Parathyroid adenoma (tissue), 2 donors: ENCODE data around the gene ACAD8.
"Not testable (repeated sequence)": the region's sequence is repeated elsewhere in the genome, so short reads cannot be mapped to it uniquely, and the experiment has no call there.

Source experiments
- H2AFZ ChIP-seq: fragments of 300-600 bp; sonication (generic); one replicate; pipeline ENCODE4 v1.7.0; 2017; ENCODE audit warnings: antibody characterized with exemption, mild to moderate bottlenecking
- H3K27ac ChIP-seq: fragments of 300-600 bp; sonication (generic); one replicate; pipeline ENCODE4 v1.7.0; 2017
- H3K27me3 ChIP-seq: fragments of 300-600 bp; sonication (generic); one replicate; pipeline ENCODE4 v1.7.0; 2017; ENCODE audit warnings: low read length; ENCODE audit not compliant: control insufficient read depth, insufficient read depth
- H3K36me3 ChIP-seq: fragments of 300-600 bp; sonication (generic); one replicate; pipeline ENCODE4 v1.7.0; 2017; ENCODE audit warnings: low read length; ENCODE audit not compliant: control insufficient read depth, insufficient read depth
- H3K4me1 ChIP-seq: fragments of 300-600 bp; sonication (generic); one replicate; pipeline ENCODE4 v1.7.0; 2017; ENCODE audit warnings: control low read depth
- H3K4me2 ChIP-seq: fragments of 300-600 bp; sonication (generic); one replicate; pipeline ENCODE4 v1.7.0; 2017; ENCODE audit warnings: low read length
- H3K4me3 ChIP-seq: fragments of 300-600 bp; sonication (generic); one replicate; pipeline ENCODE4 v1.7.0; 2017; ENCODE audit warnings: low read depth, low read length
- H3K79me2 ChIP-seq: fragments of 300-600 bp; sonication (generic); one replicate; pipeline ENCODE4 v1.7.0; 2017; ENCODE audit warnings: control low read depth
- H3K9ac ChIP-seq: fragments of 300-600 bp; sonication (generic); one replicate; pipeline ENCODE4 v1.7.0; 2017; ENCODE audit warnings: mild to moderate bottlenecking
- H3K9me3 ChIP-seq: fragments of 300-600 bp; sonication (generic); one replicate; pipeline ENCODE4 v1.7.0; 2017; ENCODE audit warnings: low read length; ENCODE audit not compliant: control insufficient read depth
- CTCF ChIP-seq: fragments of 300-600 bp; sonication (generic); IDR thresholded peaks from one replicate; pipeline ENCODE4 v1.7.0; 2017; ENCODE audit warnings: antibody characterized with exemption, mild to moderate bottlenecking
- donor health status: primary hyperparathyroidism.

Gene ACAD8

GRCh38 chr11:134276396-134277182 lies 23.2 kb downstream of the ACAD8 start:
- no peak overlapping the region for H3K4me3 ChIP-seq

GRCh38 chr11:134277183-134278001 lies 24.0 kb downstream of the ACAD8 start:
- TF ChIP-seq CTCF: no peak
- H2AFZ ChIP-seq: no peak overlapping the region
- no peak overlapping the region for H3K9ac ChIP-seq
- no peaks in the 10 kb centered on the region for H3K9me3 ChIP-seq
- H3K4me2 ChIP-seq: no peak overlapping the region
- H3K79me2 ChIP-seq: no peaks in the 10 kb centered on the region
- H3K27ac ChIP-seq: no peak overlapping the region
- no peaks in the 10 kb centered on the region for H3K27me3 ChIP-seq
- H3K4me1 ChIP-seq: no peaks in the 10 kb centered on the region
- H3K36me3 ChIP-seq: no peaks in the 10 kb centered on the region
- no peak overlapping the region for H3K4me3 ChIP-seq

More at GRCh38 chr11:134276396-134277182, 23.2 kb downstream of the ACAD8 start:
- Histone ChIP-seq H3K79me2 (no peaks in the 10 kb centered on the region), H3K9me3 (no peaks in the 10 kb centered on the region), H3K36me3 (no peaks in the 10 kb centered on the region), H3K27ac (no peak overlapping the region), H2AFZ (peak overlapping the region; percentile 60), H3K4me1 (no peaks in the 10 kb centered on the region), H3K27me3 (no peaks in the 10 kb centered on the region), H3K9ac (no peak overlapping the region), H3K4me2 (peak overlapping the region; percentile 51)
- TF ChIP-seq CTCF: no peak

GRCh38 chr11:134278356-134278755 lies 25.0 kb downstream of the ACAD8 start:
- Histone ChIP-seq H2AFZ (no peak overlapping the region), H3K9me3 (no peaks in the 10 kb centered on the region), H3K4me2 (no peak overlapping the region), H3K27me3 (no peaks in the 10 kb centered on the region), H3K4me1 (no peaks in the 10 kb centered on the region), H3K27ac (no peak overlapping the region), H3K9ac (no peak overlapping the region), H3K36me3 (no peaks in the 10 kb centered on the region), H3K79me2 (no peaks in the 10 kb centered on the region), H3K4me3 (no peak overlapping the region)
- no peak for TF ChIP-seq CTCF

GRCh38 chr11:134281635-134282034 lies 28.3 kb downstream of the ACAD8 start:
- not testable (repeated sequence) for H3K36me3 ChIP-seq, H3K27me3 ChIP-seq, H3K79me2 ChIP-seq, H3K4me1 ChIP-seq, H2AFZ ChIP-seq, H3K4me2 ChIP-seq, H3K9ac ChIP-seq, H3K9me3 ChIP-seq, H3K4me3 ChIP-seq, H3K27ac ChIP-seq
